ENCODE measurements around the gene ARHGAP42.

The ARHGAP42 gene

GRCh38 chr11:100808904-100809491 lies 121.9 kb downstream of the ARHGAP42 start:
- no peak for DNase-seq

GRCh38 chr11:100810146-100810545 lies 123.1 kb downstream of the ARHGAP42 start:
- no peak for DNase-seq

GRCh38 chr11:100810666-100811065 lies 123.6 kb downstream of the ARHGAP42 start:
- no peak for DNase-seq

- no peak for DNase-seq
Measured at GRCh38 chr11:100812517-100812916, 125.4 kb downstream of the ARHGAP42 start.

GRCh38 chr11:100815787-100816330 lies 128.8 kb downstream of the ARHGAP42 start:
- DNase-seq = no peak

- no peak for DNase-seq
Measured at GRCh38 chr11:100816823-100817222, 129.7 kb downstream of the ARHGAP42 start.

- DNase-seq = no peak
Measured at GRCh38 chr11:100817620-100818019, 130.5 kb downstream of the ARHGAP42 start.

- DNase-seq = no peak
Measured at GRCh38 chr11:100820621-100821020, 133.5 kb downstream of the ARHGAP42 start.

- no peak for DNase-seq
Measured at GRCh38 chr11:100821198-100821597, 134.1 kb downstream of the ARHGAP42 start.

GRCh38 chr11:100823360-100823759 lies 136.3 kb downstream of the ARHGAP42 start:
- no peak for DNase-seq

- no peak for DNase-seq
Measured at GRCh38 chr11:100824041-100824809, 137.1 kb downstream of the ARHGAP42 start.

GRCh38 chr11:100825626-100826025 lies 138.5 kb downstream of the ARHGAP42 start:
- DNase-seq = no peak

GRCh38 chr11:100827934-100828661 lies 141.0 kb downstream of the ARHGAP42 start:
- DNase-seq = peak; percentile 70 to 74

- peak; percentile 48 to 57 for DNase-seq
Measured at GRCh38 chr11:100830274-100830673, 143.2 kb downstream of the ARHGAP42 start.

- peak in 1 of 2 experiments; percentile 1 for DNase-seq
Measured at GRCh38 chr11:100830978-100831732, 144.1 kb downstream of the ARHGAP42 start.

GRCh38 chr11:100831929-100832494 lies 144.9 kb downstream of the ARHGAP42 start:
- no peak for DNase-seq

- no peak for DNase-seq
Measured at GRCh38 chr11:100832829-100833228, 145.7 kb downstream of the ARHGAP42 start.

- DNase-seq = no peak
Measured at GRCh38 chr11:100833276-100833675, 146.2 kb downstream of the ARHGAP42 start.

- no peak for DNase-seq
Measured at GRCh38 chr11:100835854-100836253, 148.8 kb downstream of the ARHGAP42 start.

- no peak for DNase-seq
Measured at GRCh38 chr11:100837311-100837710, 150.2 kb downstream of the ARHGAP42 start.

GRCh38 chr11:100841711-100842407 lies 154.8 kb downstream of the ARHGAP42 start:
- no peak for DNase-seq
